SK-N-SH (cell line): Measurements from ENCODE around the gene SPOP.

Source experiments
- MAX ChIP-seq: IDR thresholded peaks from 2 replicates; pipeline ENCODE4 v1.4.0; 2012; ENCODE audit warnings: low read depth
- MXI1 ChIP-seq: IDR thresholded peaks from 2 replicates; pipeline ENCODE4 v1.6.1; 2012; ENCODE audit warnings: mild to moderate bottlenecking, low read depth, low read length, improper control_type of control experiment
- POLR2AphosphoS5 ChIP-seq: IDR thresholded peaks from 2 replicates; pipeline ENCODE4 v1.6.1; 2012; ENCODE audit warnings: low read depth, low read length
- RXRA ChIP-seq: IDR thresholded peaks from 2 replicates; pipeline ENCODE4 v1.4.0; 2012; ENCODE audit warnings: low read depth, mild to moderate bottlenecking, borderline replicate concordance
- TAF1 ChIP-seq: IDR thresholded peaks from 2 replicates; pipeline ENCODE4 v1.6.1; 2012; ENCODE audit warnings: low read depth, mild to moderate bottlenecking, low read length, moderate library complexity, borderline replicate concordance
- USF2 ChIP-seq: fragments of 150-350 bp; IDR thresholded peaks from 2 replicates; pipeline ENCODE4 v1.6.1; 2017; ENCODE audit warnings: antibody characterized with exemption, low read length, low read depth, borderline replicate concordance
- TF ChIP-seq, protein P1 (sequence below): fragments of 200-600 bp; sonication (generic); IDR thresholded peaks from 2 replicates; pipeline ENCODE4 v1.6.1; 2017; ENCODE audit warnings: antibody characterized with exemption, mild to moderate bottlenecking, moderate library complexity

DNA sequence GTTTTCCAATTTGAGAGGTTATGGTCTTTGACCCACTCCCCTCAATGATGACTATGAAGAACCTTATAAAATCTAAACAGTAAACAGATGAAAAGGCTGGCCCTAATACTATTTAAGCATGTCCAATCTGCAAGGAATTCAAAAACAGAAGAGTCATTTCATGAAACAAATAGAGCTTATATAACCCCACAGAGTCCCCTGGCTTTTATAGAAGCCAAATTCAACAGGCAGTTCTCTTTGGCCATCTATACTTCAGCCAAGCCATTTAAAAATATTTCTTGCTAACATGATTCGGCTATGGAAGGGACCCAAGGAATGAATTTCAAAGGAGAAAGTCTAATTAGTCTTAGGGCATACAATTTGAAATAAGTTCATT, 43.4 kb downstream of the SPOP start:
- TF ChIP-seq POLR2AphosphoS5 = no peak
- TF ChIP-seq, protein P1, sequence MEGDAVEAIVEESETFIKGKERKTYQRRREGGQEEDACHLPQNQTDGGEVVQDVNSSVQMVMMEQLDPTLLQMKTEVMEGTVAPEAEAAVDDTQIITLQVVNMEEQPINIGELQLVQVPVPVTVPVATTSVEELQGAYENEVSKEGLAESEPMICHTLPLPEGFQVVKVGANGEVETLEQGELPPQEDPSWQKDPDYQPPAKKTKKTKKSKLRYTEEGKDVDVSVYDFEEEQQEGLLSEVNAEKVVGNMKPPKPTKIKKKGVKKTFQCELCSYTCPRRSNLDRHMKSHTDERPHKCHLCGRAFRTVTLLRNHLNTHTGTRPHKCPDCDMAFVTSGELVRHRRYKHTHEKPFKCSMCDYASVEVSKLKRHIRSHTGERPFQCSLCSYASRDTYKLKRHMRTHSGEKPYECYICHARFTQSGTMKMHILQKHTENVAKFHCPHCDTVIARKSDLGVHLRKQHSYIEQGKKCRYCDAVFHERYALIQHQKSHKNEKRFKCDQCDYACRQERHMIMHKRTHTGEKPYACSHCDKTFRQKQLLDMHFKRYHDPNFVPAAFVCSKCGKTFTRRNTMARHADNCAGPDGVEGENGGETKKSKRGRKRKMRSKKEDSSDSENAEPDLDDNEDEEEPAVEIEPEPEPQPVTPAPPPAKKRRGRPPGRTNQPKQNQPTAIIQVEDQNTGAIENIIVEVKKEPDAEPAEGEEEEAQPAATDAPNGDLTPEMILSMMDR = no peak
- no peak for TF ChIP-seq TAF1
- TF ChIP-seq MAX = no peak
- no peak for TF ChIP-seq MXI1
- no peak for TF ChIP-seq USF2
- no peak for TF ChIP-seq RXRA
